GM23338 (cell line): Measurements from ENCODE around the gene ITPR2. TPM values are rescaled to one million over a fixed set of nuclear protein-coding genes. Genes with fewer than 3 reads are reported as not detected.

Experiments
- ATAC-seq: fragments of 200-7000 bp; cut with Tn5 transposase; 3 replicates; pipeline ENCODE4 v1.9.1; 2020
- DNase-seq: peaks from one replicate; pipeline ENCODE4 v3.0.0-alpha.2; 2015; ENCODE audit warnings: low spot score
- H2AFZ ChIP-seq: fragments of 200-600 bp; sonication (generic); 2 replicates; pipeline ENCODE4 v1.8.0; 2016; ENCODE audit warnings: antibody characterized with exemption, mild to moderate bottlenecking, moderate library complexity
- H3F3A ChIP-seq: fragments of 200-600 bp; sonication (generic); replicated peaks from 2 replicates; pipeline ENCODE4 v1.8.0; 2017; ENCODE audit warnings: antibody characterized with exemption, mixed run types, low read depth
- H3K27ac ChIP-seq: fragments of 200-600 bp; sonication (generic); 2 replicates; pipeline ENCODE4 v1.6.1; 2016; ENCODE audit warnings: low read depth
- H3K27me3 ChIP-seq: fragments of 200-600 bp; sonication (generic); 2 replicates; pipeline ENCODE4 v1.8.0; 2016; ENCODE audit warnings: mild to moderate bottlenecking, mixed run types, moderate library complexity; ENCODE audit not compliant: insufficient read depth
- H3K36me3 ChIP-seq: fragments of 200-600 bp; sonication (generic); 2 replicates; pipeline ENCODE4 v1.8.0; 2016; ENCODE audit warnings: mild to moderate bottlenecking; ENCODE audit not compliant: insufficient read depth
- H3K4me1 ChIP-seq: fragments of 200-600 bp; sonication (generic); 2 replicates; pipeline ENCODE4 v1.8.0; 2016; ENCODE audit warnings: mild to moderate bottlenecking, moderate library complexity; ENCODE audit not compliant: insufficient read depth
- H3K4me2 ChIP-seq: fragments of 200-600 bp; sonication (generic); 2 replicates; pipeline ENCODE4 v1.7.1; 2017; ENCODE audit warnings: mixed run types
- H3K4me3 ChIP-seq: fragments of 200-600 bp; sonication (generic); 2 replicates; pipeline ENCODE4 v1.6.1; 2016; ENCODE audit warnings: mixed run types
- H3K79me2 ChIP-seq: fragments of 200-600 bp; sonication (generic); replicated peaks from 2 replicates; pipeline ENCODE4 v1.8.0; 2017; ENCODE audit warnings: mild to moderate bottlenecking; ENCODE audit not compliant: insufficient read depth
- H3K9me2 ChIP-seq: fragments of 200-600 bp; sonication (generic); 2 replicates; pipeline ENCODE4 v1.8.0; 2017; ENCODE audit not compliant: insufficient read depth
- H4K20me1 ChIP-seq: fragments of 200-600 bp; sonication (generic); replicated peaks from 2 replicates; pipeline ENCODE4 v1.8.0; 2017; ENCODE audit warnings: mild to moderate bottlenecking; ENCODE audit not compliant: insufficient read depth
- H3K27ac Mint-ChIP-seq: 2 replicates; pipeline ENCODE4 v1.8.0; 2020; ENCODE audit warnings: inconsistent platforms, mild to moderate bottlenecking, moderate library complexity, mixed read lengths
- H3K27me3 Mint-ChIP-seq: 3 replicates; pipeline ENCODE4 v1.8.0; 2022; ENCODE audit warnings: low read depth, mild to moderate bottlenecking, moderate library complexity, mixed read lengths, inconsistent platforms; ENCODE audit not compliant: insufficient read depth, poor library complexity
- H3K36me3 Mint-ChIP-seq: 3 replicates; pipeline ENCODE4 v1.8.0; 2021; ENCODE audit warnings: low read depth, mild to moderate bottlenecking, inconsistent platforms, moderate library complexity, mixed read lengths
- H3K4me1 Mint-ChIP-seq: 3 replicates; pipeline ENCODE4 v1.8.0; 2020; ENCODE audit warnings: mild to moderate bottlenecking, inconsistent platforms, mixed read lengths
- H3K4me3 Mint-ChIP-seq: 3 replicates; pipeline ENCODE4 v1.8.0; 2021; ENCODE audit warnings: moderate library complexity, mild to moderate bottlenecking, inconsistent platforms, mixed read lengths
- H3K9me3 Mint-ChIP-seq: 3 replicates; pipeline ENCODE4 v1.8.0; 2020; ENCODE audit warnings: moderate library complexity, mild to moderate bottlenecking, inconsistent platforms, mixed read lengths
- CREB1 ChIP-seq: fragments of 250-450 bp; sonication (Bioruptor Pico); IDR thresholded peaks from 2 replicates; pipeline ENCODE4 v1.5.0; 2020; ENCODE audit warnings: low read depth, mild to moderate bottlenecking, moderate library complexity
- EZH2 ChIP-seq: fragments of 200-600 bp; sonication (generic); IDR thresholded peaks from one replicate; pipeline ENCODE4 v1.8.0; 2017; ENCODE audit warnings: antibody characterized with exemption, mild to moderate bottlenecking, low read depth; ENCODE audit not compliant: unreplicated experiment
- EZH2phosphoT487 ChIP-seq: fragments of 200-600 bp; sonication (generic); IDR thresholded peaks from one replicate; pipeline ENCODE4 v1.8.1; 2018; ENCODE audit warnings: antibody characterized with exemption; ENCODE audit not compliant: unreplicated experiment
- JUNB ChIP-seq: IDR thresholded peaks from one replicate; pipeline ENCODE4 v1.6.1; 2016; ENCODE audit warnings: antibody characterized with exemption; ENCODE audit not compliant: unreplicated experiment
- NANOG ChIP-seq: IDR thresholded peaks from 2 replicates; pipeline ENCODE4 v1.6.1; 2016; ENCODE audit warnings: antibody characterized with exemption, borderline replicate concordance
- POLR2AphosphoS5 ChIP-seq: IDR thresholded peaks from 2 replicates; pipeline ENCODE4 v1.6.1; 2016; ENCODE audit warnings: antibody characterized with exemption, low read depth
- STAT1 ChIP-seq: IDR thresholded peaks from one replicate; pipeline ENCODE4 v1.6.1; 2016; ENCODE audit warnings: antibody characterized with exemption; ENCODE audit not compliant: unreplicated experiment
- ZNF114 ChIP-seq: fragments of 250-450 bp; sonication (Bioruptor Pico); IDR thresholded peaks from 2 replicates; pipeline ENCODE4 v1.5.0; 2020; ENCODE audit warnings: mild to moderate bottlenecking, moderate library complexity
- ZNF331 ChIP-seq: fragments of 250-450 bp; sonication (Bioruptor Pico); IDR thresholded peaks from 2 replicates; pipeline ENCODE4 v1.5.0; 2020; ENCODE audit warnings: low read depth, mild to moderate bottlenecking, moderate library complexity
- polyA plus RNA-seq: library from polyadenylated mRNA; unstranded; fragments of >200 nt; fragmentation: Nextera tagmentation; extraction: Ambion mirVana; gene quantifications from 2 replicates; pipeline ENCODE4 v1.2.1, GENCODE V29; 2016
- total RNA-seq: library from RNA; depleted of rRNA; stranded (reverse); fragments of >200 nt; shearing (Covaris generic); gene quantifications from 2 replicates; pipeline ENCODE4 v1.2.3, GENCODE V29; 2014
- TF ChIP-seq, protein P1 (sequence below), 2 experiments: fragments of 200-600 bp in 1 of 2; sonication (generic) in 1 of 2; conservative IDR thresholded peaks; 2 replicates each; pipeline versions ENCODE4 v1.5.1 to v1.6.1; 2016 to 2017; ENCODE audit warnings: antibody characterized with exemption in 2 of 2, low read depth in 2 of 2, mild to moderate bottlenecking in 2 of 2, moderate library complexity in 1 of 2
- TF ChIP-seq, protein P2 (sequence below): IDR thresholded peaks from one replicate; pipeline ENCODE4 v1.6.1; 2018; ENCODE audit warnings: antibody characterized with exemption; ENCODE audit not compliant: unreplicated experiment
- TF ChIP-seq, protein P3 (sequence below): IDR thresholded peaks from 2 replicates; pipeline ENCODE4 v1.6.1; 2016; ENCODE audit warnings: antibody characterized with exemption
- TF ChIP-seq, protein P4 (sequence below): fragments of 250-450 bp; sonication (Bioruptor Pico); IDR thresholded peaks from 2 replicates; pipeline ENCODE4 v1.5.0; 2020; ENCODE audit warnings: mild to moderate bottlenecking, moderate library complexity

ITPR2 gene
- total and polyA plus RNA-seq, 2 experiments from 2014 or later: 44.5 to 65.2 TPM

DNA sequence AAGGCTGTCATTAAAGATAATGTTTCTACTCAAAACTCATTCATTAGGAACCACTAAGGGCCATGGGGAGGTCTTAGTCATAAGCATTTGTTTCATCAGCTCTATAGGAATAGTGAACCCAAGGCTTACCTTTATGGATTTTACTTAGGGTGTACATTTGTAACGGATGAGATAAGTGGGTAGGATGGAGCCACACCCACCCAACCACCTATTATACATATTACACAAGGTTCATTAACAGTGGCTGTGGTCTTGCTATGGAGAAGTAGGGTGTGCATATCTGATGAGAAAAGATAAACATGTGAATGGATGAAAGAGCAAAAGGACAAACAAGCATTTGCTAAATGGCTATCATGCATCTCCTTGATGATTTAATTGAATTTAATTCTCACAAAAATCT lies 39.6 kb upstream of the ITPR2 start:
- H3K9me2 ChIP-seq: no peaks in the 10 kb centered on the region
- H3K4me2 ChIP-seq: no peak overlapping the region
- Mint-ChIP-seq H3K36me3 (no peaks in the 10 kb centered on the region), H3K27ac (no peak overlapping the region), H3K27me3 (peaks cover 2% of the 10 kb centered on the region), H3K9me3 (no peaks in the 10 kb centered on the region), H3K4me3 (no peak overlapping the region), H3K4me1 (peaks cover 2% of the 10 kb centered on the region; the same call in 1 of the 3 replicates)
- H3K79me2 ChIP-seq: no peaks in the 10 kb centered on the region
- no peak overlapping the region for H3K4me3 ChIP-seq
- TF ChIP-seq ZNF114 (CRISPR knock-in tag) (no peak), CREB1 (CRISPR knock-in tag) (no peak), EZH2phosphoT487 (no peak), ZNF331 (CRISPR knock-in tag) (no peak), NANOG (no peak), STAT1 (no peak), EZH2 (no peak), JUNB (no peak), POLR2AphosphoS5 (no peak)
- TF ChIP-seq, protein P1, sequence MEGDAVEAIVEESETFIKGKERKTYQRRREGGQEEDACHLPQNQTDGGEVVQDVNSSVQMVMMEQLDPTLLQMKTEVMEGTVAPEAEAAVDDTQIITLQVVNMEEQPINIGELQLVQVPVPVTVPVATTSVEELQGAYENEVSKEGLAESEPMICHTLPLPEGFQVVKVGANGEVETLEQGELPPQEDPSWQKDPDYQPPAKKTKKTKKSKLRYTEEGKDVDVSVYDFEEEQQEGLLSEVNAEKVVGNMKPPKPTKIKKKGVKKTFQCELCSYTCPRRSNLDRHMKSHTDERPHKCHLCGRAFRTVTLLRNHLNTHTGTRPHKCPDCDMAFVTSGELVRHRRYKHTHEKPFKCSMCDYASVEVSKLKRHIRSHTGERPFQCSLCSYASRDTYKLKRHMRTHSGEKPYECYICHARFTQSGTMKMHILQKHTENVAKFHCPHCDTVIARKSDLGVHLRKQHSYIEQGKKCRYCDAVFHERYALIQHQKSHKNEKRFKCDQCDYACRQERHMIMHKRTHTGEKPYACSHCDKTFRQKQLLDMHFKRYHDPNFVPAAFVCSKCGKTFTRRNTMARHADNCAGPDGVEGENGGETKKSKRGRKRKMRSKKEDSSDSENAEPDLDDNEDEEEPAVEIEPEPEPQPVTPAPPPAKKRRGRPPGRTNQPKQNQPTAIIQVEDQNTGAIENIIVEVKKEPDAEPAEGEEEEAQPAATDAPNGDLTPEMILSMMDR (conservative IDR thresholded peaks at IDR 0.05; ENCODE audit: low read depth in 2 of 2): no peak
- TF ChIP-seq, protein P2, sequence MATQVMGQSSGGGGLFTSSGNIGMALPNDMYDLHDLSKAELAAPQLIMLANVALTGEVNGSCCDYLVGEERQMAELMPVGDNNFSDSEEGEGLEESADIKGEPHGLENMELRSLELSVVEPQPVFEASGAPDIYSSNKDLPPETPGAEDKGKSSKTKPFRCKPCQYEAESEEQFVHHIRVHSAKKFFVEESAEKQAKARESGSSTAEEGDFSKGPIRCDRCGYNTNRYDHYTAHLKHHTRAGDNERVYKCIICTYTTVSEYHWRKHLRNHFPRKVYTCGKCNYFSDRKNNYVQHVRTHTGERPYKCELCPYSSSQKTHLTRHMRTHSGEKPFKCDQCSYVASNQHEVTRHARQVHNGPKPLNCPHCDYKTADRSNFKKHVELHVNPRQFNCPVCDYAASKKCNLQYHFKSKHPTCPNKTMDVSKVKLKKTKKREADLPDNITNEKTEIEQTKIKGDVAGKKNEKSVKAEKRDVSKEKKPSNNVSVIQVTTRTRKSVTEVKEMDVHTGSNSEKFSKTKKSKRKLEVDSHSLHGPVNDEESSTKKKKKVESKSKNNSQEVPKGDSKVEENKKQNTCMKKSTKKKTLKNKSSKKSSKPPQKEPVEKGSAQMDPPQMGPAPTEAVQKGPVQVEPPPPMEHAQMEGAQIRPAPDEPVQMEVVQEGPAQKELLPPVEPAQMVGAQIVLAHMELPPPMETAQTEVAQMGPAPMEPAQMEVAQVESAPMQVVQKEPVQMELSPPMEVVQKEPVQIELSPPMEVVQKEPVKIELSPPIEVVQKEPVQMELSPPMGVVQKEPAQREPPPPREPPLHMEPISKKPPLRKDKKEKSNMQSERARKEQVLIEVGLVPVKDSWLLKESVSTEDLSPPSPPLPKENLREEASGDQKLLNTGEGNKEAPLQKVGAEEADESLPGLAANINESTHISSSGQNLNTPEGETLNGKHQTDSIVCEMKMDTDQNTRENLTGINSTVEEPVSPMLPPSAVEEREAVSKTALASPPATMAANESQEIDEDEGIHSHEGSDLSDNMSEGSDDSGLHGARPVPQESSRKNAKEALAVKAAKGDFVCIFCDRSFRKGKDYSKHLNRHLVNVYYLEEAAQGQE: no peak
- TF ChIP-seq, protein P3, sequence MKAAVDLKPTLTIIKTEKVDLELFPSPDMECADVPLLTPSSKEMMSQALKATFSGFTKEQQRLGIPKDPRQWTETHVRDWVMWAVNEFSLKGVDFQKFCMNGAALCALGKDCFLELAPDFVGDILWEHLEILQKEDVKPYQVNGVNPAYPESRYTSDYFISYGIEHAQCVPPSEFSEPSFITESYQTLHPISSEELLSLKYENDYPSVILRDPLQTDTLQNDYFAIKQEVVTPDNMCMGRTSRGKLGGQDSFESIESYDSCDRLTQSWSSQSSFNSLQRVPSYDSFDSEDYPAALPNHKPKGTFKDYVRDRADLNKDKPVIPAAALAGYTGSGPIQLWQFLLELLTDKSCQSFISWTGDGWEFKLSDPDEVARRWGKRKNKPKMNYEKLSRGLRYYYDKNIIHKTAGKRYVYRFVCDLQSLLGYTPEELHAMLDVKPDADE: no peak
- TF ChIP-seq, protein P4, sequence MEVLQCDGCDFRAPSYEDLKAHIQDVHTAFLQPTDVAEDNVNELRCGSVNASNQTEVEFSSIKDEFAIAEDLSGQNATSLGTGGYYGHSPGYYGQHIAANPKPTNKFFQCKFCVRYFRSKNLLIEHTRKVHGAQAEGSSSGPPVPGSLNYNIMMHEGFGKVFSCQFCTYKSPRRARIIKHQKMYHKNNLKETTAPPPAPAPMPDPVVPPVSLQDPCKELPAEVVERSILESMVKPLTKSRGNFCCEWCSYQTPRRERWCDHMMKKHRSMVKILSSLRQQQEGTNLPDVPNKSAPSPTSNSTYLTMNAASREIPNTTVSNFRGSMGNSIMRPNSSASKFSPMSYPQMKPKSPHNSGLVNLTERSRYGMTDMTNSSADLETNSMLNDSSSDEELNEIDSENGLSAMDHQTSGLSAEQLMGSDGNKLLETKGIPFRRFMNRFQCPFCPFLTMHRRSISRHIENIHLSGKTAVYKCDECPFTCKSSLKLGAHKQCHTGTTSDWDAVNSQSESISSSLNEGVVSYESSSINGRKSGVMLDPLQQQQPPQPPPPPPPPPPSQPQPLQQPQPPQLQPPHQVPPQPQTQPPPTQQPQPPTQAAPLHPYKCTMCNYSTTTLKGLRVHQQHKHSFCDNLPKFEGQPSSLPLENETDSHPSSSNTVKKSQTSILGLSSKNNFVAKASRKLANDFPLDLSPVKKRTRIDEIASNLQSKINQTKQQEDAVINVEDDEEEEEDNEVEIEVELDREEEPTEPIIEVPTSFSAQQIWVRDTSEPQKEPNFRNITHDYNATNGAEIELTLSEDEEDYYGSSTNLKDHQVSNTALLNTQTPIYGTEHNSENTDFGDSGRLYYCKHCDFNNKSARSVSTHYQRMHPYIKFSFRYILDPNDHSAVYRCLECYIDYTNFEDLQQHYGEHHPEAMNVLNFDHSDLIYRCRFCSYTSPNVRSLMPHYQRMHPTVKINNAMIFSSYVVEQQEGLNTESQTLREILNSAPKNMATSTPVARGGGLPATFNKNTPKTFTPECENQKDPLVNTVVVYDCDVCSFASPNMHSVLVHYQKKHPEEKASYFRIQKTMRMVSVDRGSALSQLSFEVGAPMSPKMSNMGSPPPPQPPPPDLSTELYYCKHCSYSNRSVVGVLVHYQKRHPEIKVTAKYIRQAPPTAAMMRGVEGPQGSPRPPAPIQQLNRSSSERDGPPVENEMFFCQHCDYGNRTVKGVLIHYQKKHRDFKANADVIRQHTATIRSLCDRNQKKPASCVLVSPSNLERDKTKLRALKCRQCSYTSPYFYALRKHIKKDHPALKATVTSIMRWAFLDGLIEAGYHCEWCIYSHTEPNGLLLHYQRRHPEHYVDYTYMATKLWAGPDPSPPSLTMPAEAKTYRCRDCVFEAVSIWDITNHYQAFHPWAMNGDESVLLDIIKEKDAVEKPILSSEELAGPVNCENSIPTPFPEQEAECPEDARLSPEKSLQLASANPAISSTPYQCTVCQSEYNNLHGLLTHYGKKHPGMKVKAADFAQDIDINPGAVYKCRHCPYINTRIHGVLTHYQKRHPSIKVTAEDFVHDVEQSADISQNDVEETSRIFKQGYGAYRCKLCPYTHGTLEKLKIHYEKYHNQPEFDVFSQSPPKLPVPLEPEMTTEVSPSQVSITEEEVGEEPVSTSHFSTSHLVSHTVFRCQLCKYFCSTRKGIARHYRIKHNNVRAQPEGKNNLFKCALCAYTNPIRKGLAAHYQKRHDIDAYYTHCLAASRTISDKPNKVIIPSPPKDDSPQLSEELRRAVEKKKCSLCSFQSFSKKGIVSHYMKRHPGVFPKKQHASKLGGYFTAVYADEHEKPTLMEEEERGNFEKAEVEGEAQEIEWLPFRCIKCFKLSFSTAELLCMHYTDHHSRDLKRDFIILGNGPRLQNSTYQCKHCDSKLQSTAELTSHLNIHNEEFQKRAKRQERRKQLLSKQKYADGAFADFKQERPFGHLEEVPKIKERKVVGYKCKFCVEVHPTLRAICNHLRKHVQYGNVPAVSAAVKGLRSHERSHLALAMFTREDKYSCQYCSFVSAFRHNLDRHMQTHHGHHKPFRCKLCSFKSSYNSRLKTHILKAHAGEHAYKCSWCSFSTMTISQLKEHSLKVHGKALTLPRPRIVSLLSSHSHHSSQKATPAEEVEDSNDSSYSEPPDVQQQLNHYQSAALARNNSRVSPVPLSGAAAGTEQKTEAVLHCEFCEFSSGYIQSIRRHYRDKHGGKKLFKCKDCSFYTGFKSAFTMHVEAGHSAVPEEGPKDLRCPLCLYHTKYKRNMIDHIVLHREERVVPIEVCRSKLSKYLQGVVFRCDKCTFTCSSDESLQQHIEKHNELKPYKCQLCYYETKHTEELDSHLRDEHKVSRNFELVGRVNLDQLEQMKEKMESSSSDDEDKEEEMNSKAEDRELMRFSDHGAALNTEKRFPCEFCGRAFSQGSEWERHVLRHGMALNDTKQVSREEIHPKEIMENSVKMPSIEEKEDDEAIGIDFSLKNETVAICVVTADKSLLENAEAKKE (CRISPR knock-in tag): no peak
- H3K27ac ChIP-seq: no peak overlapping the region
- H3K4me1 ChIP-seq: no peaks in the 10 kb centered on the region
- H3K36me3 ChIP-seq: no peaks in the 10 kb centered on the region
- no peak overlapping the region for H2AFZ ChIP-seq
- no peaks in the 10 kb centered on the region for H4K20me1 ChIP-seq
- H3K27me3 ChIP-seq: no peaks in the 10 kb centered on the region
- no peaks in the 10 kb centered on the region for H3F3A ChIP-seq
- ATAC-seq: no peak
- DNase-seq: no peak
